Ascending aorta (tissue), 2 donors: Measurements from ENCODE around the gene ROCK2. TPM values are rescaled to one million over a fixed set of nuclear protein-coding genes. Genes with fewer than 3 reads are reported as not detected.
A peak's percentile ranks its signal among the peaks of the same experiment; 100 is the strongest.

Source experiments
- DNase-seq, 2 donors: peaks; one replicate each; pipeline ENCODE4 v3.0.0-alpha.2; 2019; ENCODE audit warnings: low spot score in 2 of 2
- H3K27ac ChIP-seq, 2 donors: fragments of 200-600 bp; sonication (generic); one replicate each; pipeline ENCODE4 v1.5.1; 2016 to 2017; ENCODE audit warnings: mild to moderate bottlenecking in 1 of 2
- H3K27me3 ChIP-seq: fragments of 200-600 bp; sonication (generic); one replicate; pipeline ENCODE4 v1.5.1; 2017
- H3K36me3 ChIP-seq, 2 donors: fragments of 200-600 bp; sonication (generic); one replicate each; pipeline ENCODE4 v1.5.1; 2016
- H3K4me1 ChIP-seq, 2 donors: fragments of 200-600 bp; sonication (generic); one replicate each; pipeline ENCODE4 v1.5.1; 2016 to 2017; ENCODE audit warnings: mild to moderate bottlenecking in 1 of 2
- H3K4me3 ChIP-seq, 2 donors: fragments of 200-600 bp; sonication (generic); one replicate each; pipeline ENCODE4 v1.5.1; 2016 to 2017; ENCODE audit warnings: mild to moderate bottlenecking in 1 of 2
- H3K9me3 ChIP-seq, 2 donors: fragments of 200-600 bp; sonication (generic); one replicate each; pipeline ENCODE4 v1.5.1; 2016
- intact Hi-C: fragments of 100-400 bp; cut with DNase I; formaldehyde crosslinking; loops from one replicate; pipeline ENCODE4 v1.15.1; 2023
- total RNA-seq: library from RNA; depleted of rRNA; stranded (reverse); fragments of >200 nt; gene quantifications from one replicate; pipeline ENCODE4 v1.1.0, GENCODE V29; 2016
- TF ChIP-seq, protein P1 (sequence below), 3 experiments: fragments of 200-600 bp in 2 of 3; fragments of 450-650 bp in 1 of 3; sonication (generic) in 2 of 3; IDR thresholded peaks; one replicate each; pipeline ENCODE4 v1.5.1; 2016 to 2019; ENCODE audit warnings: antibody characterized with exemption in 3 of 3, mild to moderate bottlenecking in 1 of 3, moderate library complexity in 1 of 3

ROCK2 gene
- total RNA-seq, 1 donor from 2014 or later = 33.0 TPM

DNA sequence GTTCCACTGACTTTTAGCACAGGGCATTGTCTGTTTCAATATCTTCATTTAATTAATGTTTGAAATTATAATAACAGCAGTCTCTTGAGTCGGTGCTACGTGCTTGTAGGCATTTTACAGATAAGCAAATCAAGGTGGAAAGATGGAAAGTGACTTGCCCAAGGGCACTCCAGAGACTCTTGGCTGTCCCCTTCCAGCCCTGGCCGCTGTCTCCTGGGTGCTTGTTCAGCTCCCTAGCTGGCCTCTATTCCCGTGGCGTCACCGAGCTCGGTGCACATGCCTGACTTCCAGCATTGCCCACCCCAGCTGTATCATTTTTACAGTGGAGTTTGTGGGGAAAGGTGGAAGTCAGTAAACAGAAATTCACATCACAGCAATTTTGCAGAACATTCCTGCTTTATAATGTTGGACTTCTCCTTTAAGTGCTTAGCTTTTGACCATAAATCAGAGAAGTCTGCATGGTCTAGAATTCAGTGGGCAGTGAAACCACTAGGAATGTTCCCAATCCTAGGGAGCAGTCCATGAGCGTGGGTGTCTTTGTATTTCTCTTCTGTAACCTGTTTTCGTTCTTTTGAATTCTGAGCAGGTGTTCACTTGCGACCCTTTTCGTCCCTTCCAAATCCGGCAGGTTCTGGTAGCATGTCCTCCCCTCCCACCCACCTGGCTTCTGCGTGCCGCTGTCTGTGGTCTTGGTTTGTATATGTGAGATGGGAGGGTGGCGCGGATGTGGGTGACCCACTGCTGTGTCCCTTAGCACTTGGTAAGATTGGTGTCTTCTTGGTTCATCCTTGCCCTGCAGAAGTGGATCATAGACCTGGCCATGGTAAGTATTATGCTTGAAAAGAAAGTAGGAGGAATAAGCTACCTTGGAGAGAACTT, 180.8 kb downstream of the ROCK2 start:
- no peaks in the 10 kb centered on the region for H3K9me3 ChIP-seq
- no peaks in the 10 kb centered on the region for H3K27me3 ChIP-seq
- DNase-seq = no peak
- intact Hi-C loops = no loop called here
- H3K4me1 ChIP-seq = no peaks in the 10 kb centered on the region
- peaks cover 0 to 15% of the 10 kb centered on the region in 2 donors for H3K36me3 ChIP-seq
- H3K27ac ChIP-seq = no peak overlapping the region
- no peak overlapping the region for H3K4me3 ChIP-seq
- TF ChIP-seq, protein P1, sequence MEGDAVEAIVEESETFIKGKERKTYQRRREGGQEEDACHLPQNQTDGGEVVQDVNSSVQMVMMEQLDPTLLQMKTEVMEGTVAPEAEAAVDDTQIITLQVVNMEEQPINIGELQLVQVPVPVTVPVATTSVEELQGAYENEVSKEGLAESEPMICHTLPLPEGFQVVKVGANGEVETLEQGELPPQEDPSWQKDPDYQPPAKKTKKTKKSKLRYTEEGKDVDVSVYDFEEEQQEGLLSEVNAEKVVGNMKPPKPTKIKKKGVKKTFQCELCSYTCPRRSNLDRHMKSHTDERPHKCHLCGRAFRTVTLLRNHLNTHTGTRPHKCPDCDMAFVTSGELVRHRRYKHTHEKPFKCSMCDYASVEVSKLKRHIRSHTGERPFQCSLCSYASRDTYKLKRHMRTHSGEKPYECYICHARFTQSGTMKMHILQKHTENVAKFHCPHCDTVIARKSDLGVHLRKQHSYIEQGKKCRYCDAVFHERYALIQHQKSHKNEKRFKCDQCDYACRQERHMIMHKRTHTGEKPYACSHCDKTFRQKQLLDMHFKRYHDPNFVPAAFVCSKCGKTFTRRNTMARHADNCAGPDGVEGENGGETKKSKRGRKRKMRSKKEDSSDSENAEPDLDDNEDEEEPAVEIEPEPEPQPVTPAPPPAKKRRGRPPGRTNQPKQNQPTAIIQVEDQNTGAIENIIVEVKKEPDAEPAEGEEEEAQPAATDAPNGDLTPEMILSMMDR (IDR thresholded peaks at IDR 0.05) = no peak

DNA sequence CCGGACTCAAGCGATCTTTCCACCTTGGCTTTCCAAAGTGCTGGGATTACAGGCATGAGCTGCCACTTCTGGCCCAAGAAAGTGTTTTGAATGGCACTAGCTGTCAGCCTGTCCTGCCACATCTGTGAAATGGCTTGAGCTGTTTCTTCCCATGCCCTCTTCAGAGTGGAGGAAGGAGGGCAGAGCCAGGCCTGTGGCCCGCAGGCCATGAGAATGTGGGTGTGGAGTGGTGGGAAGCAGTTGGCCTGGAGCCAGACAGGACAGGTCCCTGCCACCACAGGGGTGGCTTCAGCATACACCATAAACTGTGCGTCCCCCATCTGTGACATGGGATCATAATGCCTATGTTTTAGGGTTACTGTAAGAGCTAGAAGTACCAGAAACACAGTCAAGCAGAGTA, 182.7 kb downstream of the ROCK2 start:
- intact Hi-C loops = no loop called here
- DNase-seq = no peak

DNA sequence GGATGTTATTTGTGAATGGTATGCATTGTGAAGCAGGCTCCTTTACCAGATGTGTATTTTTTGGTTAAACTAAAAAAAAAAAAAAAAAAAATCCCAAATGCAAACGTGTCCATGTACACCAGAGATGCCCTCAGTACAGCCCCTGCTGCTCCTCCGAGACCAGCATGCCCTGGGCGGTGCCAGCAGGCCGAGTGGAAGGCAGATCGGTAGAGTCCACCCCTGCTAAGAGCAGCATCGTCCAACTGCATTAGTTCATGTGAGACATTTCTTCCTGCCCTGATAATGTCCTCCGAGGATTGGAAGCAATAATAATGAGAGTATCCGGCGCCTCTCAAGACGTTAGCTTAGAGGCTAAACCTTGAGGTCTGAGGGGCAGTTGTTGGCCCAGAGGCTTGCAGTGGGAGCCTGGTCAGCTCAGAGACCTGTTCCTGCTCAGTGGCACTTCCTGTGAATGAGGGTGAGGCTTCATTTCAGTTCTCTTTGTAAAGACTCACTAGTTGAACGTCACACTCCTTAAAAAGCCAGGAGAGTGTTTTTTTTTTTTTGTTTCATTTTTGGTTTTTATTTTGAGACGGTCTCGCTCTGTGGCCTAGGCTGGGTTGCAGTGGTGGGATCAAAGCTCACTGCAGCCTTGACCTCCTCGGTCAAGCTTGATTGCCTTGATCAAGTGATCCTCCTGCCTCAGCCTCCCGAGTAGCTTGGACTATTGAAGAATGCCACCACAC, 183.5 kb downstream of the ROCK2 start:
- Histone ChIP-seq H3K27me3 (no peaks in the 10 kb centered on the region), H3K36me3 (peaks cover 0 to 15% of the 10 kb centered on the region in 2 donors), H3K9me3 (no peaks in the 10 kb centered on the region), H3K27ac (no peak overlapping the region), H3K4me3 (no peak overlapping the region), H3K4me1 (peaks cover 4 to 10% of the 10 kb centered on the region in 2 donors)
- DNase-seq = peak in 1 of 2 donors; percentile 24
- intact Hi-C loops = no loop called here
- TF ChIP-seq, protein P1 (IDR thresholded peaks at IDR 0.05) = no peak

More for the DNA sequence above, 182.7 kb downstream of the ROCK2 start:
- Histone ChIP-seq H3K4me1 (peaks cover 0 to 3% of the 10 kb centered on the region in 2 donors), H3K27me3 (no peaks in the 10 kb centered on the region), H3K36me3 (peaks cover 0 to 15% of the 10 kb centered on the region in 2 donors), H3K9me3 (no peaks in the 10 kb centered on the region), H3K4me3 (no peak overlapping the region), H3K27ac (no peak overlapping the region)
- TF ChIP-seq, protein P1 (IDR thresholded peaks at IDR 0.05) = no peak

DNA sequence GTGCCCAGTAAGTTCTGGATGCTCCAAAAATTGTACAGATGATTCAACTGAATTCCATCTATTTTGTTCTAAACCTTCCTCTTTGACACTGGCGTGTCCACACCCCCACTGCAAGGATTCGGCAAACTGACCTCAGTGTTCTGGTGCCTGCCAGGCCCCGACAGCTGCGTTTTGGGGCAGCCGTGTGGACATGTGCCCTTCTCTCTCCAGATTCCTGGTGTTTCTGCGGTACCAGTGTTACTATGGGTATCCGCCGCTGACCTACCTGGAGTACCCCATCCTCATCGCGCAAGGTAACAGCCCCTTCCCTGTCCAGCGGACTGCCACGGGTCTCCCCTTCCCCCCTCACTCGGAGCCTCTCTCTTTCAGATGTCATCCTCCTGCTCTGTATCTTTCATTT, 184.2 kb downstream of the ROCK2 start:
- H3K9me3 ChIP-seq = no peaks in the 10 kb centered on the region
- H3K36me3 ChIP-seq = peaks cover 0 to 15% of the 10 kb centered on the region in 2 donors
- no peak overlapping the region for H3K27ac ChIP-seq
- no peaks in the 10 kb centered on the region for H3K27me3 ChIP-seq
- DNase-seq = no peak
- H3K4me1 ChIP-seq = peaks cover 4 to 12% of the 10 kb centered on the region in 2 donors
- intact Hi-C loops = no loop called here
- TF ChIP-seq, protein P1 (IDR thresholded peaks at IDR 0.05) = no peak
- H3K4me3 ChIP-seq = no peak overlapping the region

DNA sequence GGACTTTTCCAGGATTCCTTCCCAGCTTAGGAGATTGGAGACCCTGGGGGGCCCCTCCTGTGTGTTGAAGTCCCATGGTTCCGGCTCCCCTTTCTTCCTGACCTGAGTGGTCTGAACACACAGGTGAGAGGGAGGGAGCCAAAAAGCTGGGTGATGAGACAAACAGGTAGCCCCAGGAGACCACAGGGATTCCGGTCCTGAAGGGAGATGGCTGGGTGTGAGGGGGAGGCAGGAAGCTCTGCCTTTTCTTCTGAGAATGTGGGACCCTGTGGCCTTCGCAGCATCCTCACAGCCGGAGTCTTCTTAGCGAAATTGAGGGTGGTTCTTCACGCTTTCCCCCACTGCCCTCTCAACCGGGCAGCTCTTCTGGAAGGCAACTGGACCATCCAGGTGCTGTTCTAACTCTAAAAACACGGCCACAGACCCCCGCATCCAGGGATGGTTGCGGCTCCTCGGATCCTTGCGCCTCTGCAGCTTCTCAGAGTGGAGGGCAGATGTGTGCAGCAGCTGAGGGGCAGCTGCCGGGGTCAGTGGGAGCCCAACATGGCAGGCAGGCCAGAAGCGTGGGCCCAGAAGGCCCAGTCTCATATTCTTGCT, 184.8 kb downstream of the ROCK2 start:
- Histone ChIP-seq H3K9me3 (no peaks in the 10 kb centered on the region), H3K4me1 (peaks cover 4 to 12% of the 10 kb centered on the region in 2 donors), H3K27me3 (no peaks in the 10 kb centered on the region), H3K36me3 (peaks cover 0 to 15% of the 10 kb centered on the region in 2 donors), H3K27ac (no peak overlapping the region), H3K4me3 (no peak overlapping the region)
- TF ChIP-seq, protein P1 (IDR thresholded peaks at IDR 0.05) = no peak
- DNase-seq = peak in 1 of 2 donors; percentile 44
- intact Hi-C loops = loop anchor here (10.0 kb wide), 2 partner anchors 585 to 715 kb away; partner anchors contain the start of genes LPIN1 and ODC1
